Neutrophil (primary cell): ENCODE data around the gene AMBP.

Experiments
- H3K27ac ChIP-seq: fragments of 200-600 bp; sonication (generic); 2 replicates; pipeline ENCODE4 v1.5.1; 2016; ENCODE audit warnings: mild to moderate bottlenecking, moderate library complexity
- H3K27me3 ChIP-seq: fragments of 200-600 bp; sonication (generic); 2 replicates; pipeline ENCODE4 v1.6.0; 2016; ENCODE audit warnings: mild to moderate bottlenecking
- H3K36me3 ChIP-seq: fragments of 200-600 bp; sonication (generic); 2 replicates; pipeline ENCODE4 v1.5.1; 2017
- H3K4me1 ChIP-seq, 2 experiments: fragments of 200-600 bp in 1 of 2; sonication (generic) in 1 of 2; 1 replicate in 1 of 2; 2 replicates in 1 of 2; pipeline versions ENCODE4 v1.5.1 to v1.6.1; 2013 to 2016; ENCODE audit warnings: low read depth in 1 of 2, low read length in 1 of 2, mild to moderate bottlenecking in 1 of 2, moderate library complexity in 1 of 2; ENCODE audit not compliant: control insufficient read depth in 1 of 2, insufficient read depth in 1 of 2
- H3K4me3 ChIP-seq, 2 experiments: fragments of 200-600 bp in 1 of 2; sonication (generic) in 1 of 2; 1 replicate in 1 of 2; 2 replicates in 1 of 2; pipeline ENCODE4 v1.5.1; 2013 to 2016; ENCODE audit warnings: low read depth in 1 of 2, low read length in 1 of 2, mild to moderate bottlenecking in 1 of 2, moderate library complexity in 1 of 2
- H3K9me3 ChIP-seq: fragments of 200-600 bp; sonication (generic); 2 replicates; pipeline ENCODE4 v1.5.1; 2016
- TF ChIP-seq, protein P1 (sequence below): fragments of 200-600 bp; sonication (generic); IDR thresholded peaks from 2 replicates; pipeline ENCODE4 v1.5.1; 2016; ENCODE audit warnings: antibody characterized with exemption

The AMBP gene

DNA sequence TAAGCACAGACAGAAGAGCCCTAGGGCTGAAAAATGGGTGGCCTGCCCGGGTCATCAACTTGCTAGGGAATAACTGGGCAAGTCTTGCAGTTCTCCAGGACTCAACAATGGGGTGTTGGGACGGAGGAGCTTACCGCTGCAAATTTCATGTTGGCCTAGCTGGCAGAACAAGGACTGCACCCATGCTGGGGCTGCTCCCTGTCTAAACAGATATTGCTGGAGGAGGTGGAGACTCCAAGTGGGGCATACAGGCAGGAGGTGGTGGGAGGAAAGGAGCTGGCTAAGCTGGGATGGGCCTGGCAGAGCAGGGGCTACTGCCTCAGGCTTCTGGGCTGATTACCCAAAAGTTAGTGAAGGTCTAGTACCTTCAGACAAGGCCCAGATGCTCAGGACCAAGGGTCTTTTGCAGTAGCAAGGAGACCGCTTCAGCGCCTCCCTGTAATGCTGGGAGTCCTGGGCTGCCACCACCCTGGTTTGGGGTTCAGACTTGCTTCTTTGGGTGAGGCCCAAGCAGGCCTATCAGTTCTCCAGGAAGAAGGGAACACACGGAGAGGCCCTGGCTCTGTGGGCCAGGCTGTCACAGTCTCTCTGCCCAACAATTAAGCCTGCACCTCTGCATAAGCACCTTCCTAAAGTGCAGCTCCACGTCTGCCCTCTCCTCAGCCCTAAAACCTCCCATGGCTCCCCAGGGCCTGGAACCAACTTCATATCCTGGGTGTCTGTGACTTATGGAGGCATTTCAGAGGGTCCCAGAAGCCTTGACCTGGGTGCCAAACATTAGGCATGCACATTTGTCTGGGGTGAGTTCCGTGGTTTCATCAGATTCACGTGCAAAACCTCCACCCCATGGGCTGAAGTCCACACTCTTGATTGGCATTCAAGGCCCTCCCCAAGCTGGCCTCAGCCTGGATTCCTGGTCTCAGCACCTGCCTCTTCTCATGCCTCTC lies 45.2 kb upstream of the AMBP start:
- H3K27ac ChIP-seq = no peak overlapping the region
- H3K4me3 ChIP-seq = no peak overlapping the region
- no peaks in the 10 kb centered on the region for H3K4me1 ChIP-seq
- peaks cover 16% of the 10 kb centered on the region for H3K27me3 ChIP-seq
- no peaks in the 10 kb centered on the region for H3K9me3 ChIP-seq
- TF ChIP-seq, protein P1, sequence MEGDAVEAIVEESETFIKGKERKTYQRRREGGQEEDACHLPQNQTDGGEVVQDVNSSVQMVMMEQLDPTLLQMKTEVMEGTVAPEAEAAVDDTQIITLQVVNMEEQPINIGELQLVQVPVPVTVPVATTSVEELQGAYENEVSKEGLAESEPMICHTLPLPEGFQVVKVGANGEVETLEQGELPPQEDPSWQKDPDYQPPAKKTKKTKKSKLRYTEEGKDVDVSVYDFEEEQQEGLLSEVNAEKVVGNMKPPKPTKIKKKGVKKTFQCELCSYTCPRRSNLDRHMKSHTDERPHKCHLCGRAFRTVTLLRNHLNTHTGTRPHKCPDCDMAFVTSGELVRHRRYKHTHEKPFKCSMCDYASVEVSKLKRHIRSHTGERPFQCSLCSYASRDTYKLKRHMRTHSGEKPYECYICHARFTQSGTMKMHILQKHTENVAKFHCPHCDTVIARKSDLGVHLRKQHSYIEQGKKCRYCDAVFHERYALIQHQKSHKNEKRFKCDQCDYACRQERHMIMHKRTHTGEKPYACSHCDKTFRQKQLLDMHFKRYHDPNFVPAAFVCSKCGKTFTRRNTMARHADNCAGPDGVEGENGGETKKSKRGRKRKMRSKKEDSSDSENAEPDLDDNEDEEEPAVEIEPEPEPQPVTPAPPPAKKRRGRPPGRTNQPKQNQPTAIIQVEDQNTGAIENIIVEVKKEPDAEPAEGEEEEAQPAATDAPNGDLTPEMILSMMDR = no peak
- no peaks in the 10 kb centered on the region for H3K36me3 ChIP-seq

DNA sequence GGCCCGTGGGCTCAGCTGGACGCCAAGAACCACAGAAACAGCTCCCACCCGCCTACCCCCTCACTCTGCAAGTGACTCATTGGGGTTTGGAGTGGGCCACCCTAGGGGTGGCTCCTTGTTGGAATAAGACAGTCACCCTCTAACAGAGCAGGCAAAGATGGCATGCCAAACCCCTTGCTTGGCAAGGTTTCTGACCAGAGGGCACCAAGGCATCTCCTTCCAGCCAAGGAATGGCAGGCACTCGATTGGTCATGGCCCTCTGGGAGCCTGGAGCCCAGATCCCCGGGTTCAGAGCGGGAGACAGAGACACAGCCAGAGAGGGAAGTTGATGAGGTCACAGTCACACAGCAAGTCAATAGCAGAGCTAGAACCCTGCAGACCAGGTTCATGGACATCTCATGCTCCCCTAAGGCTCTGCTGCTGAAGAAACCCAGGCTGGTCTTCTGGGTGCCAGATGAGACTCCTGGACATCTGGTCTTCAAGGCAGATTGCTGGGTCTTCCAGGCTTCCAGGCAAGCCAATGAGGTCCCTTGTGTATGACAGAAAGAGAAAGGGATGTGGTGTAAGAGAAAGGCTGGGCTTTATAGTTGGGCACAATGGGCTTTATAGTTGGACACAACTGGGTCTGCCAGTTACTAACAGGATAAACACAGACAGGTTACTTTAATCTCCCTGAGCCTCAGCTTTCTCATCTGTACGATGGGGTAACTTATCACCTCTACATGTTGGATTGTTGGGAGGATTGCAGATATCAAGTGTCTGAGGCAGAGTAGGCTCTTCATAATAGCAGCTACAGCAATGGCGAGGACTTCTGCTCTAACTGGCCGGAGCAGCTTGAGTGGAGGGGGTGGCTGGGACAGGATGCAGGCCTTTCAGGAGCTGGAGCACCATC lies 44.3 kb upstream of the AMBP start:
- TF ChIP-seq, protein P1 = no peak
- no peak overlapping the region for H3K27ac ChIP-seq
- H3K36me3 ChIP-seq = no peaks in the 10 kb centered on the region
- no peak overlapping the region for H3K4me3 ChIP-seq
- H3K27me3 ChIP-seq = peaks cover 25% of the 10 kb centered on the region
- H3K9me3 ChIP-seq = no peaks in the 10 kb centered on the region
- no peaks in the 10 kb centered on the region for H3K4me1 ChIP-seq

DNA sequence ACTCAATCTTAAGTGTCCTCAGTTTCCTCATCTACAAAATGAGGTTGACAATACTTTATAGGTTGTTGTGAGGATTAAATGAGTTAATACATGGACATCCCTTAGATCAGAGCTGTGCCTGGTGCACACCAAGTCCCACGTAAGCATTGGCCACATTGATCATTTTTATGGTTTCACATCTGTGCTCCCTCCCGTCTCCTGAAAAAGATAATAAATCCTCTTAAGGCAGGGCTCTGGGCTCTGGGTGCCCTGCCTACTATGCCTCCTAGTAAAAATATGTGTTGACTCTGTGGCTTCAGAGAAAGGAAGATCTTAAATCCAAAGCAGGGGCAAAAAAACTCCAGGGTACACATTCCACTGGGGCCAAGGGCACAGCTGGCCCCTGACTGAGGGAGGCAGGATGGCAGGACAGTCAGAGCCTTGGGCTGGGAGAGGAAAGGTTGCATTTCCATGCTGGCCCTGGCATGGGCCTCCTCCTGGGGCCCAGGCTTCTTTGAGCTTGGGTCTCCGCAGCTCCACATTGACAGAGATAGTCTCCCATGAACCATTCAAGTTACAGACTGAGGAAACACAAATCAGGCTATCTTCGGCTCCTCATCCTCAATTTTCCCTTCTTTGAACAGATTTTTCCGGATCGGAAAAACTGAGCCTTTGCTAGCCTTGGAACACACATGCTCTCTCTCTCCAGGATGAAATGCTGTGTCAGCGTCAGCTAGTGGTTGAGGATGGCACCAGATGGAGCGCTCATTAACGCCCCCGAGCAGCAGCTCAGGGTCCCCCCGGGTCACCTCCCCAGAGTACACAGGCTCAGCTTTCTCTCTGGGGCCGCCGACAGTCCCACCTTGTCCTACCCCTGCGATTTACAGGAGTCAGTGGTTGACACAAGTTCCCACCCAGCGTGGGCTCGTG lies 43.4 kb upstream of the AMBP start:
- TF ChIP-seq, protein P1 = no peak
- H3K27ac ChIP-seq = no peak overlapping the region
- no peaks in the 10 kb centered on the region for H3K4me1 ChIP-seq
- no peak overlapping the region for H3K4me3 ChIP-seq
- no peaks in the 10 kb centered on the region for H3K9me3 ChIP-seq
- H3K27me3 ChIP-seq = peaks cover 22% of the 10 kb centered on the region
- H3K36me3 ChIP-seq = no peaks in the 10 kb centered on the region

DNA sequence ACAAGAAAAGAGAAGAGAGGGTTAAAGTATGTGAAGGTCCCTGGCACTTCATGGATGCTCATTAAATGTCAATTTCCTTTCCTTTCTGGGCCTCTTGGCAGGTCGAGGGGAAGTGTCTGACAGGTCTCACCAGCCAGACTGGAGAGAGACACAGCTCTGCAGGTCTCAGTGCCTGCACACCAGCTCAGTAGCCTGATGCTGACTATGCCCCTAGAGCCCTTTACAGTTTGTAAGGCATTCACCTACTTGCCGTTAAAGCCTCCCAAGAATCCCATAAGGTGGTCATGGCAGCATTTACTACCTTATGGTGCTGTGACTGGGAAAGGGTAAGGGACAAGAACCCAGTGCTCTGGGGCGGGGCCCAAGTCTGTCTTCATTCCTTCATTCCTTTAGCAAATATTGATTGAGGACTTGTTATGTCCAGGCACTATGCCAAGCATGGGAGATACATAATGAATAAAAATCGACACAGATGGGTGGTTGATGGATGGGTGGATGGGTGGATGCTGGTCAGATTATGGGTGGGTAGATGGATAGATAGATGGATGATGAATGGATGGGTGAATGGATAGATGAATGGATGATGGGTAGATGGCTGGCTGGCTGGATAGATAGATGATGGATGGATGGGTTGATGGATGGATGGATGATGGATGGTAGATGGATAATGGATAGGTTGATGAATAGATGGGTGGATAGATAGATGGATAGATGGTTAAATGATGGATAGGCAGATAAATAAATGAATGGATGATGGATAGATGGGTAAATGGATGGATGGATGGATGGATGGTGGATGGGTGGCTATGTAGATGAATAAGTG lies 42.3 kb upstream of the AMBP start:
- H3K4me3 ChIP-seq = no peak overlapping the region
- peaks cover 28% of the 10 kb centered on the region for H3K27me3 ChIP-seq
- no peaks in the 10 kb centered on the region for H3K4me1 ChIP-seq
- H3K9me3 ChIP-seq = no peaks in the 10 kb centered on the region
- no peaks in the 10 kb centered on the region for H3K36me3 ChIP-seq
- TF ChIP-seq, protein P1 = no peak
- no peak overlapping the region for H3K27ac ChIP-seq
